CD4-positive, alpha-beta T cell (primary cell): ENCODE measurements around the gene TNFRSF6B. TPM values are rescaled to one million over a fixed set of nuclear protein-coding genes. Genes with fewer than 3 reads are reported as not detected.

Source experiments
- ATAC-seq: fragments of 200-7000 bp; cut with Tn5 transposase; one replicate; pipeline ENCODE4 v1.10.0; 2022; ENCODE audit warnings: mild to moderate bottlenecking; ENCODE audit not compliant: poor library complexity
- CTCF ChIA-PET: fragments of 350-600 bp; sonication (Branson Sonifier 250); formaldehyde crosslinking; loops from one replicate; lab custom pipeline; 2021; ENCODE audit warnings: antibody characterized with exemption, inconsistent platforms; lab: Charles Lee
- POLR2A ChIA-PET: fragments of 350-600 bp; sonication (Branson Sonifier 250); formaldehyde crosslinking; loops from one replicate; lab custom pipeline; 2021; ENCODE audit warnings: antibody characterized with exemption, inconsistent platforms; lab: Charles Lee
- DNase-seq, 14 experiments: peaks; one replicate each; pipeline ENCODE4 v3.0.0-alpha.2; 2013 to 2020; ENCODE audit warnings: mixed read lengths in 2 of 14
- H3K27ac ChIP-seq, 2 donors: one replicate each; pipeline versions ENCODE4 v1.5.1 to v1.7.0; 2013; ENCODE audit warnings: low read length in 2 of 2, low read depth in 1 of 2, mild to moderate bottlenecking in 1 of 2
- H3K27me3 ChIP-seq, 2 experiments: 1 replicate in 1 of 2; 2 replicates in 1 of 2; pipeline versions ENCODE4 v1.6.1 to v1.7.0; 2013; ENCODE audit warnings: low read length in 2 of 2, control low read depth in 1 of 2, mild to moderate bottlenecking in 1 of 2, moderate library complexity in 1 of 2; ENCODE audit not compliant: insufficient read depth in 2 of 2, control insufficient read depth in 1 of 2
- H3K36me3 ChIP-seq: one replicate; pipeline ENCODE4 v1.6.1; 2013; ENCODE audit warnings: low read length, control low read depth; ENCODE audit not compliant: insufficient read depth
- H3K4me1 ChIP-seq: one replicate; pipeline ENCODE4 v1.6.1; 2013; ENCODE audit warnings: low read length, control low read depth; ENCODE audit not compliant: insufficient read depth
- H3K4me3 ChIP-seq: one replicate; pipeline ENCODE4 v1.5.1; 2013; ENCODE audit warnings: mild to moderate bottlenecking, low read length, moderate library complexity
- H3K9me3 ChIP-seq, 2 experiments: 1 replicate in 1 of 2; 2 replicates in 1 of 2; pipeline versions ENCODE4 v1.6.1 to v1.7.0; 2013; ENCODE audit warnings: low read length in 2 of 2, mild to moderate bottlenecking in 2 of 2, control low read depth in 1 of 2, moderate library complexity in 1 of 2; ENCODE audit not compliant: control insufficient read depth in 1 of 2, insufficient read depth in 1 of 2
- H3K27ac Mint-ChIP-seq: one replicate; pipeline ENCODE4 v1.8.0; 2020; ENCODE audit warnings: mixed read lengths
- H3K27me3 Mint-ChIP-seq: one replicate; pipeline ENCODE4 v1.8.0; 2021; ENCODE audit warnings: mixed read lengths
- H3K36me3 Mint-ChIP-seq: one replicate; pipeline ENCODE4 v1.8.0; 2021; ENCODE audit warnings: low read depth, mixed read lengths
- H3K4me1 Mint-ChIP-seq: one replicate; pipeline ENCODE4 v1.8.0; 2021; ENCODE audit warnings: low read depth, mixed read lengths
- H3K4me3 Mint-ChIP-seq: one replicate; pipeline ENCODE4 v1.8.0; 2020; ENCODE audit warnings: mild to moderate bottlenecking, mixed read lengths
- H3K9me3 Mint-ChIP-seq: one replicate; pipeline ENCODE4 v1.8.0; 2020; ENCODE audit warnings: mixed read lengths
- intact Hi-C, 2 experiments: fragments of 100-400 bp; cut with DNase I in 1 of 2; cut with micrococcal nuclease in 1 of 2; formaldehyde crosslinking; loops; one replicate each; pipeline versions ENCODE4 v1.15.1 to v1.9.0; 2023 to 2025; cut with DNase I, micrococcal nuclease
- total RNA-seq, 174 experiments: library from RNA in 2 of 174; stranded (reverse) in 2 of 174; gene quantifications; one replicate each; pipeline ENCODE4 v1.2.3 and lab custom pipeline; 2021 to 2026
- TF ChIP-seq, protein P1 (sequence below): fragments of 200-600 bp; IDR thresholded peaks from one replicate; pipeline ENCODE4 v1.8.0; 2022; ENCODE audit warnings: antibody characterized with exemption, mild to moderate bottlenecking

Gene TNFRSF6B
- total RNA-seq, 2 experiments from 2014 or later = 2.5 to 2.6 TPM

GRCh38 chr20:63686094-63686491 lies 10.4 kb upstream of the TNFRSF6B start:
- CTCF ChIA-PET = no interaction called here

DNA sequence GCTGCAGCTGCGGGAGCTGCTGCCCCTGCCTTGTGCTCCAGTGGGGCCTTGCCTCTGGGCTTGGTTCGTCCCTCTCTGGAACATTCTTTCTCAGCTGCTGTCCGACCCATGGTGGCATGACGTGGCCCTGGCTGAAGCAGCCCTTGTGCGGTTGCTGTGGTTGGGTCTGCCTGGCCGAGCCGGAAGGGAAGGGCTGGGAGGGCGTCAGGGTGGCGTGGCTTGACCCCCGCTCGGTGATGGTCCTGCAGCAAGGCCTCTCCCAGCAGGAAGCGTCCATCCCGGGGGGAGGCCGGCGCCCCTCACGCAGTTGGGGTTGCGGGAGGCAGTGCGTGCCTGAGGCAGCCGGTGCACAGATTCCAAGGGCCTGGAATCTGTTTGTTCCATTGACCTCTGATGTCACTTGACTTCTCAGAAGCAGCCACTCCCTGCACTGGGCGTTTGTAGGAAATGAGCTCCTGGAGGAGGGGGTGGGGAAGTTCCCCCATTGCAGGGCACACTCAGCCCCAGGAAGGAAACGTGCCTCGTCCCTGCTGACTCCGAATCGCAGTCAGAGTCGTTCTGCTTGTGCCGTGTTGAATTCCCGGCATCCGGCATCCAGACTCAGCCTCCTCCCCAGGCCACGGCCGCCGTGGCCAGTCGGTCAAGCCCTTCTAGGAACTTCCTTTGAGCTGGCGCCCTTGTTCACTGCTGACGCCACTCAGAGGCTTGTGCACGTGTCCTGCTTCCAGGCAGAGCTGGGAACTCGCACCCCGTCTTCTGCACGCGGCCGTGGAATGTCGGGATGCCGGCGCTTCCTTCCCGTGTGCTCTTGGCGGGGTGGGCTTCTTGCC lies 9.7 kb upstream of the TNFRSF6B start:
- H3K4me1 Mint-ChIP-seq = no peaks in the 10 kb centered on the region
- H3K9me3 Mint-ChIP-seq = no peaks in the 10 kb centered on the region
- CTCF ChIA-PET = no interaction called here
- TF ChIP-seq, protein P1, sequence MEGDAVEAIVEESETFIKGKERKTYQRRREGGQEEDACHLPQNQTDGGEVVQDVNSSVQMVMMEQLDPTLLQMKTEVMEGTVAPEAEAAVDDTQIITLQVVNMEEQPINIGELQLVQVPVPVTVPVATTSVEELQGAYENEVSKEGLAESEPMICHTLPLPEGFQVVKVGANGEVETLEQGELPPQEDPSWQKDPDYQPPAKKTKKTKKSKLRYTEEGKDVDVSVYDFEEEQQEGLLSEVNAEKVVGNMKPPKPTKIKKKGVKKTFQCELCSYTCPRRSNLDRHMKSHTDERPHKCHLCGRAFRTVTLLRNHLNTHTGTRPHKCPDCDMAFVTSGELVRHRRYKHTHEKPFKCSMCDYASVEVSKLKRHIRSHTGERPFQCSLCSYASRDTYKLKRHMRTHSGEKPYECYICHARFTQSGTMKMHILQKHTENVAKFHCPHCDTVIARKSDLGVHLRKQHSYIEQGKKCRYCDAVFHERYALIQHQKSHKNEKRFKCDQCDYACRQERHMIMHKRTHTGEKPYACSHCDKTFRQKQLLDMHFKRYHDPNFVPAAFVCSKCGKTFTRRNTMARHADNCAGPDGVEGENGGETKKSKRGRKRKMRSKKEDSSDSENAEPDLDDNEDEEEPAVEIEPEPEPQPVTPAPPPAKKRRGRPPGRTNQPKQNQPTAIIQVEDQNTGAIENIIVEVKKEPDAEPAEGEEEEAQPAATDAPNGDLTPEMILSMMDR = no peak
- Histone ChIP-seq H3K4me1 (peaks cover 24% of the 10 kb centered on the region), H3K36me3 (no peaks in the 10 kb centered on the region), H3K27ac (no peak overlapping the region), H3K27me3 (no peaks in the 10 kb centered on the region), H3K4me3 (no peak overlapping the region), H3K9me3 (peaks cover 0 to 4% of the 10 kb centered on the region in 2 experiments)
- ATAC-seq (peak; percentile 68), DNase-seq (peak in 4 of 14 experiments; percentile 31 to 77 (median 58))
- intact Hi-C loops = no loop called here
- no peaks in the 10 kb centered on the region for H3K36me3 Mint-ChIP-seq
- H3K4me3 Mint-ChIP-seq = no peak overlapping the region
- H3K27me3 Mint-ChIP-seq = no peaks in the 10 kb centered on the region
- H3K27ac Mint-ChIP-seq = no peak overlapping the region
- POLR2A ChIA-PET = interaction anchor here (0.6 to 1.6 kb wide), 4 partner anchors 10 to 285 kb away, joined by 3 to 5 read pairs (median 4); partner anchors contain the start of genes SLC2A4RG and TNFRSF6B

More at GRCh38 chr20:63686094-63686491, 10.4 kb upstream of the TNFRSF6B start:
- Histone ChIP-seq H3K4me1 (peaks cover 24% of the 10 kb centered on the region), H3K27me3 (no peaks in the 10 kb centered on the region), H3K36me3 (no peaks in the 10 kb centered on the region), H3K9me3 (peaks cover 0 to 4% of the 10 kb centered on the region in 2 experiments), H3K4me3 (no peak overlapping the region), H3K27ac (no peak overlapping the region)
- DNase-seq (no peak), ATAC-seq (no peak)
- TF ChIP-seq, protein P1 = no peak
- Mint-ChIP-seq H3K27me3 (no peaks in the 10 kb centered on the region), H3K36me3 (no peaks in the 10 kb centered on the region), H3K27ac (no peak overlapping the region), H3K4me3 (no peak overlapping the region), H3K4me1 (no peaks in the 10 kb centered on the region), H3K9me3 (no peaks in the 10 kb centered on the region)
- intact Hi-C loops = no loop called here
- POLR2A ChIA-PET = interaction anchor here (1.6 kb wide), 2 partner anchors 11 to 53 kb away, joined by 5 read pairs; partner anchors contain the start of genes SLC2A4RG and TNFRSF6B

DNA sequence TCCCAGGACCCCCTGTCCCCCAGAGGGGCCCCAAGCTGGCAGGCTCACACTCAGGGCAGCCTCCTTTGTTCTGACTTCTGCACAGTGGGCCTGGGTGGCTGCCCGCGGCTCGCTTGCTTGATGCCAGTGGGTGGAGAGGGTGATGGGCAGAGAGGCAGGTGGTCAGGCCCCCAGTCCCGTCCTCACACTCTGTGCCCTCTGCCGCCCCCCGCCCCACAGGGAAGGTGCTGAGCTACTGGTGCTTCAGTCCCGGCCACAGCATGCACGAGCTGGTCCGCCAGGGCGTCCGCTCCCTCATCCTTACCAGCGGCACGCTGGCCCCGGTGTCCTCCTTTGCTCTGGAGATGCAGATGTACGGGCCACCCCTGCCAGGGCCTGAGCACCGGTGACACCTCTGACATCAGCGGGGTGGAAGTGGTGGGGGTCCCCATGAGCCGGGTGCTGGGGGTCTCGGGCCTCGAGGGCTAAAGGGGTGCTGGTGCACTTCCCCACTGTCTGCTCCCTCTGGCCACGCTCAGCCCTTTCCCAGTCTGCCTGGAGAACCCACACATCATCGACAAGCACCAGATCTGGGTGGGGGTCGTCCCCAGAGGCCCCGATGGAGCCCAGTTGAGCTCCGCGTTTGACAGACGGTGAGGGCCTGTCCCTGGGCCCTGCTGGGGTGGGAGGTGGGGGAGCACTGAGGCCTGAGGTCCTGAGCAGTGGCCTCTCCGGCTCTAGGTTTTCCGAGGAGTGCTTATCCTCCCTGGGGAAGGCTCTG lies 8.9 kb upstream of the TNFRSF6B start:
- DNase-seq (no peak), ATAC-seq (no peak)
- Mint-ChIP-seq H3K27ac (no peak overlapping the region), H3K36me3 (no peaks in the 10 kb centered on the region), H3K4me3 (no peak overlapping the region), H3K9me3 (no peaks in the 10 kb centered on the region), H3K27me3 (no peaks in the 10 kb centered on the region), H3K4me1 (no peaks in the 10 kb centered on the region)
- Histone ChIP-seq H3K4me1 (peaks cover 24% of the 10 kb centered on the region), H3K36me3 (no peaks in the 10 kb centered on the region), H3K27me3 (no peaks in the 10 kb centered on the region), H3K9me3 (peaks cover 0 to 11% of the 10 kb centered on the region in 2 experiments), H3K4me3 (no peak overlapping the region), H3K27ac (no peak overlapping the region)
- TF ChIP-seq, protein P1 = no peak
- CTCF ChIA-PET = no interaction called here
- POLR2A ChIA-PET = interaction anchor here (0.6 to 1.6 kb wide), 4 partner anchors 9 to 284 kb away, joined by 3 to 5 read pairs (median 4); partner anchors contain the start of genes SLC2A4RG and TNFRSF6B
- intact Hi-C loops = no loop called here
